Liver (tissue), 9 donors: ENCODE data around the gene ERC2. TPM values are rescaled to one million over a fixed set of nuclear protein-coding genes. Genes with fewer than 3 reads are reported as not detected.

Experiments
- DNase-seq: peaks from one replicate; pipeline ENCODE4 v3.0.0-alpha.2; 2017; ENCODE audit warnings: low spot score
- H3K27ac ChIP-seq, 2 donors: one replicate each; pipeline ENCODE4 v1.7.0; 2013; ENCODE audit warnings: inconsistent platforms in 2 of 2, low read length in 2 of 2, control low read depth in 1 of 2, low read depth in 1 of 2, mild to moderate bottlenecking in 1 of 2
- H3K27me3 ChIP-seq, 4 donors: one replicate each; pipeline versions ENCODE4 v1.6.1 to v1.7.0; 2013; ENCODE audit warnings: low read length in 3 of 4, inconsistent platforms in 1 of 4, mild to moderate bottlenecking in 1 of 4, moderate library complexity in 1 of 4; ENCODE audit not compliant: control insufficient read depth in 4 of 4, insufficient read depth in 4 of 4
- H3K36me3 ChIP-seq, 4 donors: one replicate each; pipeline versions ENCODE4 v1.6.1 to v1.7.0; 2013; ENCODE audit warnings: low read length in 3 of 4, mild to moderate bottlenecking in 3 of 4, low read depth in 1 of 4, moderate library complexity in 1 of 4; ENCODE audit not compliant: control insufficient read depth in 4 of 4, insufficient read depth in 3 of 4
- H3K4me1 ChIP-seq, 4 donors: one replicate each; pipeline versions ENCODE4 v1.6.1 to v1.7.0; 2013; ENCODE audit warnings: low read length in 3 of 4, mild to moderate bottlenecking in 3 of 4, moderate library complexity in 1 of 4; ENCODE audit not compliant: control insufficient read depth in 4 of 4, insufficient read depth in 4 of 4
- H3K4me3 ChIP-seq, 3 donors: one replicate each; pipeline versions ENCODE4 v1.6.1 to v1.7.0; 2013; ENCODE audit warnings: low read length in 3 of 3, control low read depth in 1 of 3, low read depth in 1 of 3, mild to moderate bottlenecking in 1 of 3
- H3K9ac ChIP-seq, 2 donors: one replicate each; pipeline ENCODE4 v1.7.0; 2013; ENCODE audit warnings: low read length in 2 of 2, mild to moderate bottlenecking in 2 of 2, moderate library complexity in 2 of 2, control low read depth in 1 of 2, low read depth in 1 of 2
- H3K9me3 ChIP-seq, 4 donors: one replicate each; pipeline versions ENCODE4 v1.6.1 to v1.7.0; 2013; ENCODE audit warnings: low read length in 3 of 4; ENCODE audit not compliant: control insufficient read depth in 4 of 4
- ATF3 ChIP-seq: IDR thresholded peaks from 2 replicates; pipeline ENCODE4 v1.6.1; 2016; ENCODE audit warnings: antibody characterized with exemption
- CTCF ChIP-seq: fragments of 150-350 bp; IDR thresholded peaks from 2 replicates; pipeline ENCODE4 v1.5.1; 2017; ENCODE audit warnings: improper control_type of control experiment, low read depth, low read length; ENCODE audit not compliant: missing input control
- EGR1 ChIP-seq, 2 donors: IDR thresholded peaks; 2 replicates each; pipeline ENCODE4 v1.6.1; 2016 to 2018; ENCODE audit warnings: antibody characterized with exemption in 2 of 2, low read depth in 2 of 2
- FOXA1 ChIP-seq: IDR thresholded peaks from 2 replicates; pipeline ENCODE4 v1.6.1; 2016; ENCODE audit warnings: antibody characterized with exemption
- FOXA2 ChIP-seq: IDR thresholded peaks from 2 replicates; pipeline ENCODE4 v1.6.1; 2016; ENCODE audit warnings: antibody characterized with exemption
- GABPA ChIP-seq, 2 donors: IDR thresholded peaks in 1 of 2; conservative IDR thresholded peaks in 1 of 2; 2 replicates each; pipeline ENCODE4 v1.6.1; 2016; ENCODE audit warnings: antibody characterized with exemption in 2 of 2, mild to moderate bottlenecking in 1 of 2, moderate library complexity in 1 of 2
- HNF4A ChIP-seq, 2 donors: conservative IDR thresholded peaks; 2 replicates each; pipeline ENCODE4 v1.6.1; 2016; ENCODE audit warnings: antibody characterized with exemption in 2 of 2, mild to moderate bottlenecking in 2 of 2
- MAX ChIP-seq: IDR thresholded peaks from 2 replicates; pipeline ENCODE4 v1.6.1; 2016; ENCODE audit warnings: antibody characterized with exemption
- NR2F2 ChIP-seq: IDR thresholded peaks from 2 replicates; pipeline ENCODE4 v1.6.1; 2016; ENCODE audit warnings: antibody characterized with exemption
- RAD21 ChIP-seq, 2 donors: IDR thresholded peaks; 2 replicates each; pipeline ENCODE4 v1.6.1; 2016; ENCODE audit warnings: antibody characterized with exemption in 2 of 2, mild to moderate bottlenecking in 2 of 2
- REST ChIP-seq: IDR thresholded peaks from 2 replicates; pipeline ENCODE4 v1.6.1; 2016; ENCODE audit warnings: antibody characterized with exemption, mild to moderate bottlenecking
- SP1 ChIP-seq: IDR thresholded peaks from 2 replicates; pipeline ENCODE4 v1.6.1; 2018; ENCODE audit warnings: antibody characterized with exemption, mild to moderate bottlenecking
- TAF1 ChIP-seq: conservative IDR thresholded peaks from 2 replicates; pipeline ENCODE4 v1.6.1; 2016; ENCODE audit warnings: antibody characterized with exemption, mild to moderate bottlenecking
- YY1 ChIP-seq: IDR thresholded peaks from 2 replicates; pipeline ENCODE4 v1.6.1; 2016; ENCODE audit warnings: antibody characterized with exemption, mild to moderate bottlenecking
- WGBS: extraction: QIAGEN DNeasy Blood & Tissue Kit; methylation state at CpG from one replicate; pipeline ENCODE4 v1.1.7; 2013; 5-methylcytosine and 5-hydroxymethylcytosine counted together
- polyA plus RNA-seq, 2 donors: library from polyadenylated mRNA; stranded (reverse) in 1 of 2; unstranded in 1 of 2; fragments of 200-250 nt in 1 of 2; fragments of >200 nt in 1 of 2; fragmentation: Nextera tagmentation in 1 of 2; extraction: Ambion mirVana in 1 of 2; gene quantifications; one replicate each; pipeline versions ENCODE4 v1.2.1 to v1.2.3, GENCODE V29; 2013 to 2015
- total RNA-seq, 2 donors: library from RNA; depleted of rRNA; stranded (reverse); fragments of >200 nt; gene quantifications; one replicate each; pipeline ENCODE4 v1.2.3, GENCODE V29; 2014
- donor health status: healthy.
- donor health status: healthy.
- donor health status: healthy.
- donor health status: healthy.
- donor health status: healthy.

The ERC2 gene
- total and polyA plus RNA-seq, 4 donors: 0.14 to 0.25 TPM; not detected in 2

GRCh38 chr3:55692957-55693558 lies 775.2 kb downstream of the ERC2 start (continued):
- TF ChIP-seq HNF4A (conservative IDR thresholded peaks at IDR 0.05) (no peak), YY1 (no peak), FOXA2 (no peak), RAD21 (IDR thresholded peaks at IDR 0.05) (no peak), GABPA (IDR thresholded peaks at IDR 0.05 in 1 of 2, conservative IDR thresholded peaks at IDR 0.05 in 1 of 2) (no peak), ATF3 (no peak)

GRCh38 chr3:55692295-55692956 lies 775.8 kb downstream of the ERC2 start:
- H3K9me3 ChIP-seq: no peaks in the 10 kb centered on the region
- no peaks in the 10 kb centered on the region for H3K4me1 ChIP-seq
- H3K27me3 ChIP-seq: no peaks in the 10 kb centered on the region
- TF ChIP-seq NR2F2: no peak
- no peak for TF ChIP-seq FOXA1
- no peak for TF ChIP-seq HNF4A (conservative IDR thresholded peaks at IDR 0.05)
- no peak for TF ChIP-seq SP1
- TF ChIP-seq GABPA (IDR thresholded peaks at IDR 0.05 in 1 of 2, conservative IDR thresholded peaks at IDR 0.05 in 1 of 2): no peak
- no peak for TF ChIP-seq EGR1 (IDR thresholded peaks at IDR 0.05; ENCODE audit: low read depth in 2 of 2)
- no peak for TF ChIP-seq REST
- 80% methylated on average over 1 of the region's 1 CpG for WGBS
- H3K9ac ChIP-seq: no peak overlapping the region
- H3K27ac ChIP-seq: no peak overlapping the region
- no peak for DNase-seq
- H3K4me3 ChIP-seq: no peak overlapping the region
- no peaks in the 10 kb centered on the region for H3K36me3 ChIP-seq

GRCh38 chr3:55691141-55691540 lies 777.1 kb downstream of the ERC2 start:
- WGBS: 75% methylated on average over 4 of the region's 4 CpGs
- Histone ChIP-seq H3K4me1 (no peaks in the 10 kb centered on the region), H3K27ac (no peak overlapping the region)

More at GRCh38 chr3:55691141-55691540, 777.1 kb downstream of the ERC2 start:
- no peak for DNase-seq
- no peaks in the 10 kb centered on the region for H3K36me3 ChIP-seq
- H3K9me3 ChIP-seq: no peaks in the 10 kb centered on the region
- no peaks in the 10 kb centered on the region for H3K27me3 ChIP-seq
- no peak overlapping the region for H3K9ac ChIP-seq
- no peak overlapping the region for H3K4me3 ChIP-seq
- no peak for TF ChIP-seq CTCF
- no peak for TF ChIP-seq TAF1
- no peak for TF ChIP-seq SP1
- no peak for TF ChIP-seq FOXA2
- no peak for TF ChIP-seq NR2F2
- no peak for TF ChIP-seq MAX
- TF ChIP-seq EGR1 (IDR thresholded peaks at IDR 0.05; ENCODE audit: low read depth in 2 of 2): no peak
